Measurements from ENCODE around the gene CDK11A.
"Not testable (repeated sequence)": the region's sequence is repeated elsewhere in the genome, so short reads cannot be mapped to it uniquely, and the experiment has no call there.

DNA sequence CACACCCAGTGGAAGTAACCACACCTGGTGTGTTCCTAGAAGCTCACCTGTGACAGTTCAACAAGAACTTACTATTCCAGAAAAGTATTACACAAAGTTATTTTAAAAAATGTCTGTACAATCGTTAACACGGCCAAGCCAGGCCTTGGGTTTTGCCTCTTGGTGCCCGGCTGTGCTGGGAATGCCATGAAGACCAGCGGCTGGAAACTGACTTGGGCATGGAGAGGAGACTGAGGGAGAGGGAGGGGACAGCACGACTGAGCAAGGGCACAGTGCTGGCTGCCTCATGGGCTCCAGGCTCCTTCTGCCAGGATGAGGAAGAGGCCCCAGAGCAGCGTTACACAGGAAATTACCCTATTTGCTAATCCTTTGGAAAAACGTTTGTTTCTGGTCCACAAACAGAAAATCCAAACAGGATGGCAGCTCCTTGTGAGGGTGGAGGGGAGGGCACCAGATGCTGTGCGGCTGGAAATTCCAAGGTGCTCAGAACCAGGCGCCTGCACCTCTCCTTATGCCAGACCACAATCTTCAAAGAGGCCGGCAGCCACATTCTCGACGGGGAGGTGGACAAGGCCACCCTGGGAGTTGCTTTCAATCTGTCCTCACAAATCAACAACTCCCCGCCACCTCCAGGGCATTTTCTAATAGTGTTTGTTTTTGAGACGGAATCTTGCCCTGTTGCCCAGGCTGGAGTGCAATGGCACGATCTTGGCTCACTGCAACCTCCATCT is 61.2 kb downstream of the CDK11A start:
- TF ChIP-seq, protein P1, sequence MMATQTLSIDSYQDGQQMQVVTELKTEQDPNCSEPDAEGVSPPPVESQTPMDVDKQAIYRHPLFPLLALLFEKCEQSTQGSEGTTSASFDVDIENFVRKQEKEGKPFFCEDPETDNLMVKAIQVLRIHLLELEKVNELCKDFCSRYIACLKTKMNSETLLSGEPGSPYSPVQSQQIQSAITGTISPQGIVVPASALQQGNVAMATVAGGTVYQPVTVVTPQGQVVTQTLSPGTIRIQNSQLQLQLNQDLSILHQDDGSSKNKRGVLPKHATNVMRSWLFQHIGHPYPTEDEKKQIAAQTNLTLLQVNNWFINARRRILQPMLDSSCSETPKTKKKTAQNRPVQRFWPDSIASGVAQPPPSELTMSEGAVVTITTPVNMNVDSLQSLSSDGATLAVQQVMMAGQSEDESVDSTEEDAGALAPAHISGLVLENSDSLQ (IDR thresholded peaks at IDR 0.05) = not testable (repeated sequence)
- TF ChIP-seq SP1 (IDR thresholded peaks at IDR 0.05); ZNF384 (IDR thresholded peaks at IDR 0.05); HDGF (IDR thresholded peaks at IDR 0.05; ENCODE audit: borderline replicate concordance); FOXK2 (IDR thresholded peaks at IDR 0.05); BHLHE40 (IDR thresholded peaks at IDR 0.05; ENCODE audit: borderline replicate concordance); FOXM1 (IDR thresholded peaks at IDR 0.05; ENCODE audit: borderline replicate concordance): not testable (repeated sequence)
